ENCODE data around the gene RTBDN.

RTBDN gene

GRCh38 chr19:12864721-12865715 lies 30.6 kb upstream of the RTBDN start:
- ATAC-seq (ENCODE audit: low read depth): no peak
- Histone ChIP-seq H3K27me3 (ENCODE audit: insufficient read depth, poor library complexity, severe bottlenecking) (no peaks in the 10 kb centered on the region), H3K4me3 (ENCODE audit: severe bottlenecking) (no peak overlapping the region), H3K27ac (ENCODE audit: poor library complexity, severe bottlenecking) (no peak overlapping the region), H3K36me3 (ENCODE audit: low read depth) (no peaks in the 10 kb centered on the region), H3K9me3 (ENCODE audit: severe bottlenecking) (no peaks in the 10 kb centered on the region), H3K4me1 (ENCODE audit: insufficient read depth, poor library complexity, severe bottlenecking) (no peaks in the 10 kb centered on the region)
- DNase-seq (ENCODE audit: low spot score): no peak
- TF ChIP-seq CTCF (IDR thresholded peaks at IDR 0.05; ENCODE audit: poor library complexity, severe bottlenecking): no peak

- ATAC-seq (ENCODE audit: low read depth) (no peak), DNase-seq (ENCODE audit: low spot score) (no peak)
- no peaks in the 10 kb centered on the region for H3K9me3 ChIP-seq (ENCODE audit: severe bottlenecking)
- no peak for TF ChIP-seq CTCF (IDR thresholded peaks at IDR 0.05; ENCODE audit: poor library complexity, severe bottlenecking)
- no peaks in the 10 kb centered on the region for H3K4me1 ChIP-seq (ENCODE audit: insufficient read depth, poor library complexity, severe bottlenecking)
- H3K27me3 ChIP-seq (ENCODE audit: insufficient read depth, poor library complexity, severe bottlenecking): no peaks in the 10 kb centered on the region
- no peaks in the 10 kb centered on the region for H3K36me3 ChIP-seq (ENCODE audit: low read depth)
- H3K27ac ChIP-seq (ENCODE audit: poor library complexity, severe bottlenecking): no peak overlapping the region
- no peak overlapping the region for H3K4me3 ChIP-seq (ENCODE audit: severe bottlenecking)
Observed at GRCh38 chr19:12864143-12864542, 29.8 kb upstream of the RTBDN start.

GRCh38 chr19:12859546-12859945 lies 25.2 kb upstream of the RTBDN start:
- H3K36me3 ChIP-seq (ENCODE audit: low read depth): no peaks in the 10 kb centered on the region
- H3K4me1 ChIP-seq (ENCODE audit: insufficient read depth, poor library complexity, severe bottlenecking): no peaks in the 10 kb centered on the region
- no peak for TF ChIP-seq CTCF (IDR thresholded peaks at IDR 0.05; ENCODE audit: poor library complexity, severe bottlenecking)
- no peak overlapping the region for H3K4me3 ChIP-seq (ENCODE audit: severe bottlenecking)
- no peaks in the 10 kb centered on the region for H3K27me3 ChIP-seq (ENCODE audit: insufficient read depth, poor library complexity, severe bottlenecking)
- H3K9me3 ChIP-seq (ENCODE audit: severe bottlenecking): no peaks in the 10 kb centered on the region
- ATAC-seq (ENCODE audit: low read depth) (no peak), DNase-seq (ENCODE audit: low spot score) (no peak)
- no peak overlapping the region for H3K27ac ChIP-seq (ENCODE audit: poor library complexity, severe bottlenecking)

- Histone ChIP-seq H3K36me3 (ENCODE audit: low read depth) (no peaks in the 10 kb centered on the region), H3K9me3 (ENCODE audit: severe bottlenecking) (no peaks in the 10 kb centered on the region), H3K4me3 (ENCODE audit: severe bottlenecking) (no peak overlapping the region), H3K4me1 (ENCODE audit: insufficient read depth, poor library complexity, severe bottlenecking) (no peaks in the 10 kb centered on the region), H3K27ac (ENCODE audit: poor library complexity, severe bottlenecking) (no peak overlapping the region), H3K27me3 (ENCODE audit: insufficient read depth, poor library complexity, severe bottlenecking) (no peaks in the 10 kb centered on the region)
- no peak for ATAC-seq (ENCODE audit: low read depth)
- no peak for TF ChIP-seq CTCF (IDR thresholded peaks at IDR 0.05; ENCODE audit: poor library complexity, severe bottlenecking)
- no peak for DNase-seq (ENCODE audit: low spot score)
Observed at GRCh38 chr19:12858041-12858928, 23.9 kb upstream of the RTBDN start.

Data from RWPE2 (cell line).